ENCODE data around the gene ALDH1L1.
"Not testable (repeated sequence)": the region's sequence is repeated elsewhere in the genome, so short reads cannot be mapped to it uniquely, and the experiment has no call there.

GRCh38 chr3:126096274-126096673 is 84.1 kb downstream of the ALDH1L1 start:
- TF ChIP-seq MAX (CRISPR knock-in tag; IDR thresholded peaks at IDR 0.05); GABPB1 (CRISPR knock-in tag; IDR thresholded peaks at IDR 0.05); CBFB (CRISPR knock-in tag; IDR thresholded peaks at IDR 0.05; ENCODE audit: low read depth); PRRX2 (CRISPR knock-in tag; IDR thresholded peaks at IDR 0.05); ZNF232 (CRISPR knock-in tag; IDR thresholded peaks at IDR 0.05): not testable (repeated sequence)
